Body of pancreas (tissue), 4 donors: ENCODE measurements around the gene BAZ1A. TPM values are rescaled to one million over a fixed set of nuclear protein-coding genes. Genes with fewer than 3 reads are reported as not detected.

Experiments used
- ATAC-seq: fragments of 150-250 bp; one replicate; pipeline ENCODE4 v1.9.1; 2016
- DNase-seq, 4 donors: peaks; one replicate each; pipeline ENCODE4 v3.0.0-alpha.2; 2019
- H3K27ac ChIP-seq, 4 donors: fragments of 200-600 bp; sonication (generic); 1 replicate in 3 of 4; 2 replicates in 1 of 4; pipeline versions ENCODE4 v1.5.1 to v1.6.1; 2016 to 2019; ENCODE audit warnings: mild to moderate bottlenecking in 1 of 4, mixed read lengths in 1 of 4, moderate library complexity in 1 of 4
- H3K27me3 ChIP-seq, 2 donors: fragments of 200-600 bp; sonication (generic); one replicate each; pipeline ENCODE4 v1.6.0; 2016; ENCODE audit warnings: mild to moderate bottlenecking in 1 of 2
- H3K36me3 ChIP-seq, 2 donors: fragments of 200-600 bp; sonication (generic); replicated peaks in 1 of 2; 2 replicates each; pipeline ENCODE4 v1.5.1; 2016; ENCODE audit warnings: low read depth in 2 of 2; ENCODE audit not compliant: insufficient read depth in 1 of 2
- H3K4me1 ChIP-seq: fragments of 200-600 bp; sonication (generic); one replicate; pipeline ENCODE4 v1.6.0; 2016
- H3K4me3 ChIP-seq, 2 donors: fragments of 200-600 bp; sonication (generic); 1 replicate in 1 of 2; 2 replicates in 1 of 2; pipeline ENCODE4 v1.5.1; 2016 to 2019
- H3K9me3 ChIP-seq, 3 donors: fragments of 200-600 bp; sonication (generic); 1 replicate in 2 of 3; 2 replicates in 1 of 3; pipeline ENCODE4 v1.5.1; 2016
- POLR2A ChIP-seq, 3 donors: fragments of 450-650 bp; IDR thresholded peaks; one replicate each; pipeline ENCODE4 v1.6.1; 2016; ENCODE audit warnings: antibody characterized with exemption in 3 of 3, mild to moderate bottlenecking in 2 of 3
- WGBS, 2 donors: methylation state at CpG; one replicate each; pipeline ENCODE4 v1.1.5; 2017; 5-methylcytosine and 5-hydroxymethylcytosine counted together
- intact Hi-C: fragments of 100-400 bp; cut with DNase I; formaldehyde crosslinking; loops from one replicate; pipeline ENCODE4 v1.15.1; 2023
- total RNA-seq, 2 donors: library from RNA; depleted of rRNA; stranded (reverse); fragments of >200 nt; gene quantifications; one replicate each; pipeline ENCODE4 v1.1.0, GENCODE V29; 2016
- TF ChIP-seq, protein P1 (sequence below), 7 experiments: fragments of 450-650 bp in 4 of 7; fragments of 200-600 bp in 3 of 7; sonication (generic) in 3 of 7; IDR thresholded peaks; one replicate each; pipeline ENCODE4 v1.5.1; 2016 to 2019; ENCODE audit warnings: antibody characterized with exemption in 7 of 7

Gene BAZ1A
- total RNA-seq, 2 donors from 2014 or later: 10.5 to 18.2 TPM

DNA sequence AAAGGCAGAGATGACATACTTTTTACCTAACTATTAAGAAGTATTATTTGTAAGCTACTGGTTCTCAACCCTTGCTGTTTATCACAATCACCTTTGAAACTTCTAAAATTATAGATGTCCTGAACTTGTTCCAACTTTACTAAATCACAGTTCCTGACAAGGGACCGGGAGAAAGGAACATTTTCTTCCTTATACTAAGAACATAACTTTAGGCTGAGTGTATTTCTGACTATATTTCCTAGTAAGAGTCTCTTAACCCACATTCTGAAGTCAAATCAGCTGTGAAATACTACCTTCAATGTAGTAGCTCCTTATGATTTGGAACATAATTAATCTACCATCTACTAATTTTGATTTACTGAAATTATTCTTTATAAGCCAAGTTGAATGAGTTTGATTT, 80.2 kb downstream of the BAZ1A start:
- Histone ChIP-seq H3K36me3 (peaks cover 0 to 9% of the 10 kb centered on the region in 2 donors), H3K27ac (no peak overlapping the region), H3K4me3 (no peak overlapping the region), H3K4me1 (no peaks in the 10 kb centered on the region), H3K27me3 (no peaks in the 10 kb centered on the region), H3K9me3 (no peaks in the 10 kb centered on the region)
- DNase-seq (no peak), ATAC-seq (no peak)
- intact Hi-C loops: no loop called here
- 48 to 52% methylated on average over 1 of the region's 1 CpG for WGBS, 2 donors
- no peak for TF ChIP-seq POLR2A (IDR thresholded peaks at IDR 0.05)
- TF ChIP-seq, protein P1, sequence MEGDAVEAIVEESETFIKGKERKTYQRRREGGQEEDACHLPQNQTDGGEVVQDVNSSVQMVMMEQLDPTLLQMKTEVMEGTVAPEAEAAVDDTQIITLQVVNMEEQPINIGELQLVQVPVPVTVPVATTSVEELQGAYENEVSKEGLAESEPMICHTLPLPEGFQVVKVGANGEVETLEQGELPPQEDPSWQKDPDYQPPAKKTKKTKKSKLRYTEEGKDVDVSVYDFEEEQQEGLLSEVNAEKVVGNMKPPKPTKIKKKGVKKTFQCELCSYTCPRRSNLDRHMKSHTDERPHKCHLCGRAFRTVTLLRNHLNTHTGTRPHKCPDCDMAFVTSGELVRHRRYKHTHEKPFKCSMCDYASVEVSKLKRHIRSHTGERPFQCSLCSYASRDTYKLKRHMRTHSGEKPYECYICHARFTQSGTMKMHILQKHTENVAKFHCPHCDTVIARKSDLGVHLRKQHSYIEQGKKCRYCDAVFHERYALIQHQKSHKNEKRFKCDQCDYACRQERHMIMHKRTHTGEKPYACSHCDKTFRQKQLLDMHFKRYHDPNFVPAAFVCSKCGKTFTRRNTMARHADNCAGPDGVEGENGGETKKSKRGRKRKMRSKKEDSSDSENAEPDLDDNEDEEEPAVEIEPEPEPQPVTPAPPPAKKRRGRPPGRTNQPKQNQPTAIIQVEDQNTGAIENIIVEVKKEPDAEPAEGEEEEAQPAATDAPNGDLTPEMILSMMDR (IDR thresholded peaks at IDR 0.05): no peak

DNA sequence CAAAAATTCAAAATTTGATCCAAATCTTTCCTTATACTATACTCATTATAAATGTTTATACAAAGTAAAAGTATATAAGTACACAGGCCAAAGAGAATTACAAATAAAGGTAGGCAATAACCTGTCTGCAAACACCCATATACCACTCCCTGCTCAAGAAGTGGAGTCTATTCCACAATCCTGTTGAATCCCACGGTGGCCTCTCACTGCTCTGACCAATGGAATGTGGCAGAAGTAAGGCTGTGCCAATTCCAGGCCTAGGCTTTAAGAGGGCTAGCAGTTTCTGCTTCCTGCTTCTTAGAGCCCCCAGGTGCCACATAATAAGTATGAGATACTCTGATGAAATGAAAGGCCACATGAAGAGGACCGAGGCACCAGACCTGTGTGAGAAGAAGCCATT, 80.9 kb downstream of the BAZ1A start:
- no peaks in the 10 kb centered on the region for H3K9me3 ChIP-seq
- no peaks in the 10 kb centered on the region for H3K27me3 ChIP-seq
- no peak for ATAC-seq
- intact Hi-C loops: no loop called here
- H3K36me3 ChIP-seq: peaks cover 0 to 5% of the 10 kb centered on the region in 2 donors
- DNase-seq: no peak
- WGBS, 2 donors: 92 to 100% methylated on average over 2 of the region's 2 CpGs
- H3K4me3 ChIP-seq: no peak overlapping the region
- TF ChIP-seq POLR2A (IDR thresholded peaks at IDR 0.05): no peak
- no peaks in the 10 kb centered on the region for H3K4me1 ChIP-seq
- no peak overlapping the region for H3K27ac ChIP-seq

DNA sequence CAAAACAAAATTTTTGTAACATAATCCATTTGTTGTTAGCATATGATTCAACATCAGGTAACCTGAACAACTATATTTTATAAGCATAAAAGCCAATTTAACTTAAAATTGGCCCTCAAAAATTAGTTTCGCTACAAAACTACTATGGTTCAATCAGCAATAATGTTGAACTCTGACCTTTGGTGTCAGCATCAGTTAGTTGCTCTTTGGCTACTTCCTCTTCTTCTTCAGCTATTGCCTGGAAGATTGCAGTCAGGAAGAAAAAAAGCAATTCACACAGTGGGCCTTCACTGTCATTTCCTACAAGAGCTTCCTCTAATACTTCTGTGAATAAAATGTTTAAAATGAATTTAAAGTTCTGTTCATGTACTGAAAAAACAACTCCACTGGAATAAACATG, 82.6 kb downstream of the BAZ1A start:
- no peaks in the 10 kb centered on the region for H3K9me3 ChIP-seq
- H3K36me3 ChIP-seq: peaks cover 0 to 4% of the 10 kb centered on the region in 2 donors
- DNase-seq (no peak), ATAC-seq (no peak)
- intact Hi-C loops: no loop called here
- no peaks in the 10 kb centered on the region for H3K27me3 ChIP-seq
- TF ChIP-seq POLR2A (IDR thresholded peaks at IDR 0.05): no peak
- TF ChIP-seq, protein P1 (IDR thresholded peaks at IDR 0.05): no peak
- 96 to 100% methylated on average over 1 of the region's 1 CpG for WGBS, 2 donors
- H3K27ac ChIP-seq: no peak overlapping the region
- no peaks in the 10 kb centered on the region for H3K4me1 ChIP-seq
- no peak overlapping the region for H3K4me3 ChIP-seq

DNA sequence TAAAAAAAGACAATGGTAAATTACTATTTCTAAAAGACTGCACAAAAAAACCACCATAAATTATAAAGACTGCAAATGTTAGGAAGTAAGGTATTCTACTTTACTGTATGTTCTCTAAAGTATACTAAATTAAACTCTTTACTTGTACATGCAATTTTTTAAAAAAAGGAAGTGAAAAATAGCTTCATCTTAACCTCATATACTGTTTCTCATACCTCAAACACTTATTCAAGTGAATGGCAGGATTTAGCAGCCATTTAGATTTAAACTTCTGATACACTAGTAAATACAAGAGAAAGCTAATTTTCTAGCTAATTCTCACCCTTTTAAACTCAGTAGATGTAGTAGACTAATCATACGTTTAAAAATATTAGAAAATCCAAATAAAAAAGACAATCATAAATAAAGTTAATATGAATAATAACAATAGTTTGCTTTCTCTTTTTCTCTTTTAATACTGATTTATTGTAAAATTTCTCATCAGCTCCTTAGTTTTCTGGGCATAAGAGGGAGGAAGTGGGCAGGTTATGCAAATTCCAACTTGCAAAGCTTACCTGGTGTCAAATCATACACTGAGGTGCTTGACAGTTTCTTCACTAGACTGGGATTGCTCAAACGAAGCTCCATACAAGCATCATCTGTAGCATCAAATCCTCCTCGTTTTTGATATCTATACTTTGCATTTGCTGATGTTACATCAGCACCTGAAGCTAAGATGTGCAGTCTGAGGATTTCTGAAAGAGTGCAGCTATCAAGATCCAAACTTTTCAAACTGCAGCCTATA, 89.7 kb downstream of the BAZ1A start:
- no peak for ATAC-seq
- DNase-seq: no peak
- peaks cover 0 to 12% of the 10 kb centered on the region in 2 donors for H3K36me3 ChIP-seq
- no peaks in the 10 kb centered on the region for H3K9me3 ChIP-seq
- H3K27ac ChIP-seq: no peak overlapping the region
- intact Hi-C loops: no loop called here
- TF ChIP-seq POLR2A (IDR thresholded peaks at IDR 0.05): no peak
- TF ChIP-seq, protein P1 (IDR thresholded peaks at IDR 0.05): no peak
- no peak overlapping the region for H3K4me3 ChIP-seq
- WGBS, 2 donors: 56 to 58% methylated on average over 3 of the region's 3 CpGs
- no peaks in the 10 kb centered on the region for H3K4me1 ChIP-seq
- no peaks in the 10 kb centered on the region for H3K27me3 ChIP-seq

DNA sequence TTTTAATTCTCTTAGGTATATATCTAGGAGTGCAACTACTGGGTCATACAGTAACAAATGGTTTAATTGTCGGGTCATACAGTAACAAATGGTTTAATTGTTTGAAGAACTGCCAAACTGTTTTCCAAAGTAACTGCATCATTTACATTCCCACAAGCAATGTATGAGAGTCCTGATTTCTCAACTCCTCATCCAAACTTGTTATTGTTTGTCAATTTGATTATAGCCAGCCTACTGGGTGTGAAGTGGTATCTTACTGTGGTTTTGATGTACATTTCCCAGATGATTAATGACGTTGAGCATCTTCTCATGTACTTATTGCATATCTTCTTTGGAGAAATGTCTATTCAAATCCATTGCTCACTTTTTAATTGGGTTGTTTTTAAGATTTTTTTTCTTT, 93.1 kb downstream of the BAZ1A start:
- WGBS, 2 donors: 84 to 86% methylated on average over 2 of the region's 2 CpGs
- H3K4me3 ChIP-seq: no peak overlapping the region
- no peak for DNase-seq
- H3K4me1 ChIP-seq: no peaks in the 10 kb centered on the region
- H3K9me3 ChIP-seq: no peaks in the 10 kb centered on the region
- H3K36me3 ChIP-seq: peaks cover 0 to 16% of the 10 kb centered on the region in 2 donors
- H3K27ac ChIP-seq: no peak overlapping the region
- no peak for ATAC-seq
- TF ChIP-seq, protein P1 (IDR thresholded peaks at IDR 0.05): no peak
- intact Hi-C loops: no loop called here
- H3K27me3 ChIP-seq: no peaks in the 10 kb centered on the region
